Measurements from ENCODE around the gene AMOTL1.
"Not testable (repeated sequence)": the region's sequence is repeated elsewhere in the genome, so short reads cannot be mapped to it uniquely, and the experiment has no call there.

Gene AMOTL1

DNA sequence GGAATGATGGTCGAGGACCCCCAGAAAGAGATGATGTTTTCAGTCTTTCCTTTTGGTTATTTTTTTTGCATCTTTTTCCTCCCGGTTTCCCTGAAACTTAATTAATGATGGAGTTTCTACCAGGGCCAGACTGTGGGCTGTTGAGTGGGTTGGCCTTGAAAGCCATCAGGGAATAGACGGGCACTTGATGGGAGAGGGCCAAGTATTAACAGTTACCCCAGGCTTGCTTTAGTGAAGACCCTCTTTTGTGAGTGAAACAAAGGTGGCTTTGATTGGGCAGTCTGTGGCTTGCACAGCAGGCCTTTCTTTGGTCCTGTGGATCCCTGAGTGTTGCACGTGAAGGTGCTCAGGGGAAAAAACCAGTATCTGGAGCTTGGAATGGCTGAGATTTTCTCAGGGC lies 56.9 kb downstream of the AMOTL1 start:
- no peak for DNase-seq (ENCODE audit: low spot score)

DNA sequence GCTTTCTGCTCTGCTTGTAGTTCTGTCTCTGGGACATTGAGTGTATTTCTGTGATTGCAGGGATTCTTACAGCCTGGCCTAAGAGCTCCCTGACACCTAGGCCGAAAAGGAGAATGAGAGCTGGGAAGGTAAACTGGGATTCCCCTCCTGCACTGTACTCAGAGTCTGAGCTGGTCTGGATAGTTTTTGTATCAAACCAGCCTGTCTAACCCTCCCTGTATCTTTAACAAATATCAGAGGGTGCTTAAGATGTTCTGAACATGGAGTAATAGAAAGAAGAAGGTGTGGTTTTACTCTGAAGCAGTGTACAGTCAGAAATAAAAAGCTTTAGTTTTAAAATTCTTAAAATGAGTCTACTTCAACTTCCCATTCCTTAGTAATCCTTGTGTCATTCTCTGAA lies 57.3 kb downstream of the AMOTL1 start:
- no peak for DNase-seq (ENCODE audit: low spot score)

DNA sequence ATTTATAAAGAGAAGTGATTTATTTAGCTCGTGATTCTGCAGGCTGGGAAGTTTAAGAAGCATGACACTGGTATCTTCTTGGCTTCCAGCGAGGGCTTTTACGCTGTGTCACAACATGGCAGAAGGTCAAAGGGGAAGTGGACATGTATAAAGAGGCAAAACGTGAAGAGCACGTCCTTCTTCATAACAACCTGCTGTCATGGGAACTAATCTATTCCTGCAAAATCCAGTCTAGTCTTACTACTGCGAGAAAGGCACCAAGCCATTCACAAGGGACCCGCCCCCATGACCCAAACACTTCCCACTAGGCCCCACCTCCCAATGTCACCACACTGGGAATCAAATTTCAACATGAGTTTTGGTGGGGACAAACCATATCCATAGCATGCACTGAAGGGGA lies 58.3 kb downstream of the AMOTL1 start:
- no peak for DNase-seq (ENCODE audit: low spot score)

DNA sequence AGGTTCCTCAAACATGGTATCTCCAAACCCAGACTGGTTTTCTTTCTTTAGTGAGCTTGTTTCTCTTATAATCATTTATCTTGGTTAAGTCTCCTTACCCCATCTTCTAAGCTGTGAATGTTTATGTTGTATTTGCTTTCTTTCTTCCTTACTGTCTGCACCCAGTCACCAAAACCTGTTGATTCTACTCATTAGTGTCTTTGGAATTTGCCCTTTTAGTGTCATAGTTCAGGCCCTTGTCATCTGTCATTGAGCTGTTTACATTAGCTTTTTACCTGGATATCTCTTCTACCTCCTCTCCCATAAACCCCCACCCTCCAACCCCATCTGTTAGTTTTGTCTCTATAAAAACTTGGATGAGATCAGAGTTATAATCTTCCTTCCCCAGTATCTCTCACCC lies 59.9 kb downstream of the AMOTL1 start:
- DNase-seq (ENCODE audit: low spot score), result no peak

DNA sequence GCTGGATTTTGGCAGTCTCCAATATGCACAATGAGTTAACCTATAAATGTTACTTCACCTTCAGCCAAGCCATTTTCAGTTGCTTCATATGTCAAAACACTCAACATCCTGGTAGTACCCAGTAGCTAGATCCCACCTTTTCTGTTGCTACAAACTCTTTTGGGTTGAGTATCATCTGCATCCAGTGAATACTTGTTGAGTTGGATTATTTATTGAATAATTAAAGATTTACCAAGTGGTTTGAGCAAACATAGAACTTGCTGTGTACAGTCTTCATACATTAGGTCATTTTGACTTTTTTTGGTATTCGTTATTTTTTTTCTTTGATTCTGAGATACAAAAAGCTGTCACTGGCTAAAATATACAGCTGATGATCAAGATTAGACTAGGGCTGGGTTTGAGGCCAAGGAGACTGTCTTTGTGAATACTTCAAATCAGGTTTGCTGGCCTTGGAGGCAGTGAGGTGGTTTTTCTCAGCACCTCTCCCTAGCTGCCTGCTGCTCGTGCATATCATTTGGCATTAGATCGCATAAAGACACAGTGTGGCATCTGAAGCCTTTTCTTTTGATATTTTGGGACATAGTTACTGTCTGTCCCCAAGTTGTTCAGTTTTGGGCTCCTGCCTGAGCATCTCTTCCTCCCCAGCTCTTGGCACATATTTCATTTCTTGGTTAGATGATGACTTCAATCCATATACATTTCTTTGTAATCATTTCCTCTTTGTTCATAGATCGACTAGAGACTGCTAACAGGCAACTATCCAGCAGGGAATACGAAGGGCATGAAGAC lies 62.8 kb downstream of the AMOTL1 start:
- no peak for DNase-seq (ENCODE audit: low spot score)

- DNase-seq (ENCODE audit: low spot score), result no peak
Observed at GRCh38 chr11:94831529-94831928, 63.4 kb downstream of the AMOTL1 start.

- DNase-seq (ENCODE audit: low spot score), result no peak
Observed at GRCh38 chr11:94832604-94833235, 64.6 kb downstream of the AMOTL1 start.

GRCh38 chr11:94834911-94835593 lies 66.9 kb downstream of the AMOTL1 start:
- DNase-seq (ENCODE audit: low spot score), result no peak

GRCh38 chr11:94835594-94835927 lies 67.4 kb downstream of the AMOTL1 start:
- DNase-seq (ENCODE audit: low spot score), result no peak

DNA sequence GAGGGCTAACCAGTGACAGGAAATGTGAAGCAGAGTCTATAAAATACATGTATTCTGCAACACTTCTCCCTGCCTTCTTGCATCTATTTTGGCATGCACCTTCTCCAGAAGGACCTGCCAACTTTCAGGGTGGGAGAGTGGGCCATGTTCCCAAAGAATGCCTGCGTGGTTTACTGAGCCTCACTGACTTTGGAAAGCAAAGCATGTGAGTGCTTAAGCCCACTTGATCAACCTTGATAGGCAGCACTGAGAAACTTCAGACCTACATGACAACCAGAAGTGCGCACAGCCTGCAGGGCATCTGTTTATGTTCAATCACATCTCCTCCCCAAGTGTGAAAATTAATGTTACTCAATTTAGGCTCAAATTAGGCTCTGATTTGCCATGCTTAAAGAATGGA lies 69.2 kb downstream of the AMOTL1 start:
- no peak for DNase-seq (ENCODE audit: low spot score)

DNA sequence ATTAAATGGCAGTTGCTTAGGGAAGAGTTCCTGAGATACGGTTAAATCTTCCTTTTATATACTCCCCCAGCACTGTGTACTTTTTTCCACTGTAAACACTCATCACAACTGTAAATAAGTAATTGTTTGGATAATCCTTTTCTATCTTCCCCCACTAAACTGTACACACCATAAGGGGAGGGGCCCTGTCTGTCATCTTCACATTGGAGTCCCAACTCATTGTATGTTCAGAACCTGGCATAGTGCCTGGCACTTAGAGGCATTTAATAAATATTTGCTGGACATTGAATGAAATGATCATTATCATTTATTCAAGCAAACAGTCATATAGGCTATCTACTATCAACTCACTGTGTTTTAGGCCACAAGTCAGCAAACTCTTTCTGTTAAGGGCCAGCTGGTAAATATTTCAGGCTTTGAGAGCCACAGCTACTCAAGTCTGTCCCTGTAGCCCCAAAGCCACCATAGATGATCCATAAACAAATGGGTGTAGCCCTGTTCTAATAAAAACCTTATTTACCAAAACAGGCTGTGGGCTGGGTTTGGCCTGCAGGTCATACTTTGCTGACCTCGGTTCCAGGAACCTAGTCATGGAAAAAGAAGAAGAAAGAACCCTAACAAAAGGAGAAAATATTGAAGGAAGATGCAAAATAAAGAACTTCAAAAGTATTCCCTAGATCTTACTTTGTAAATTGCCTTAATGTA lies 70.0 kb downstream of the AMOTL1 start:
- no peak for DNase-seq (ENCODE audit: low spot score)

- DNase-seq (ENCODE audit: low spot score), result no peak
Observed at GRCh38 chr11:94840209-94840608, 72.1 kb downstream of the AMOTL1 start.

DNA sequence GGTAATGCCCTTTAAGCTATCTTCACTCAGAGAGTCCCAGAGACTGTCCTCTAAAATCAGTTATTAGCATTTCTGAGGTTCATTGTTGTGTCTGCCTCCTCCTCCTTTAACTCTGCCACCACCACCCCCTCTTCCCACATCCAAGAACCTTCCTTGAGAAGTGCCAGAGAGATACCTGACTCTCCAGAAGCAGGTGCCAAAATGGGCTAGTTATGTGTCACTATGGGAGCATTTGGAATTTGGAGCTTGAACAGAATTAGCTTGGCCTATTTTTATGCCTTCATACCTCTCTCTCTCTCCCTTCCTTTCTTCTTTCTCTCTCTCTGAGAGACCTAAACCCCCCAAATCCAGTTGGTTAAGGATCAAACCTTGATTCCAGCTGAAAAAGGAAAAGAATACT lies 75.9 kb downstream of the AMOTL1 start:
- no peak for DNase-seq (ENCODE audit: low spot score)

DNA sequence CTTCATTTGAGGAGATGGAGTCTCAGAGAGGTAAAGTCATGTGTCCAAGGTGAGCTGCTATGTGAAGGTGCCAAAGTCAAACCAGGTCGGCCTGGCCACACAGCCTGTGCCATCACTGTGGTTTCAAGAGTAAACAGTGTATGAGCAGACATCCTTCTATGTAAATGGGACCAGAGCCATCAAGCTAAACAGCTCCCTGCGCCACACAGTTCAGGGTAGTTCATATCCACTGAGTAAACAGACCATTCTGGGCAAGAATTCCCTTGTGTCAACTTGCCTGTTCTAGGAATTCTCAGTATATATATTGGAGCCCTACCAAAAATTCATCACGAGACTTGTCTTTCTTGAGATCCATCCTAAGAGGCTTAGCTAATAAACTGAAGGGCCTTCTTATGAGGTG lies 77.5 kb downstream of the AMOTL1 start:
- DNase-seq (ENCODE audit: low spot score), result no peak

DNA sequence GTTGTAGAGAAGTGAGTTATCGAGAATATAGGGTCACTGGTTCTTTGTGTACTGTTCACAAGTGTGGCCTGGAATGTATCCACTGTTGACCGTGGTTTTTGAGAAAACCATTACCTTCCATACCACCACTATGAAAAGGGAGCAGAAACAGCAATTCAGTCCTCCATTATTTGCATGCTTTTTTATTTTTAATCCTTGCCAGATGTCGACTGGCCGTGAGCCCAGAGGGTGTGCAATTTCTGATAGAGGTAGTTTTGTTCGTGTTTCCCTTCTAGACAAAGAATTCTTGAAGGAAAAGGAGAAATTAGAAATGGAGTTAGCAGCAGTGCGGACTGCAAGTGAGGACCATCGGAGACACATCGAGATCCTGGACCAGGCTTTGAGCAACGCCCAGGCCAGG lies 81.7 kb downstream of the AMOTL1 start:
- DNase-seq (ENCODE audit: low spot score), result no peak

- DNase-seq (ENCODE audit: low spot score), result peak; percentile 48
Observed at GRCh38 chr11:94851864-94852636, 83.9 kb downstream of the AMOTL1 start.

DNA sequence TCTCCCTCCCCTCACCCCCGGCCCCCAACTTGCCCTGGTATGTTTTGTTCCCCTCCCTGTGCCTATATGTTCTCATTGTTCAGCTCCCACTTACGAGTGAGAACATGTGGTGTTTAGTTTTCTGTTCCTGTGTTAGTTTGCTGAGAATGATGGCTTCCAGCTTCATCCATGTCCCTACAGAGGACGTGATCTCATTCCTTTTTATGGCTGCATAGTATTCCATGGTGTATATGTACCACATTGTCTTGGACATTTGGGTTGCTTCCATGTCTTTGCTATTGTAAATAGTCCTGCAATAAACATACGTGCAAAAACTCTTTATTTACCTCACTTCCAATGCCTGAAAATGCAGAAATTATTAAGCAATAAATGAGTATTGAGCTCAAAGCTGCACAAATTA lies 85.1 kb downstream of the AMOTL1 start:
- DNase-seq (ENCODE audit: low spot score), result not testable (repeated sequence)

DNA sequence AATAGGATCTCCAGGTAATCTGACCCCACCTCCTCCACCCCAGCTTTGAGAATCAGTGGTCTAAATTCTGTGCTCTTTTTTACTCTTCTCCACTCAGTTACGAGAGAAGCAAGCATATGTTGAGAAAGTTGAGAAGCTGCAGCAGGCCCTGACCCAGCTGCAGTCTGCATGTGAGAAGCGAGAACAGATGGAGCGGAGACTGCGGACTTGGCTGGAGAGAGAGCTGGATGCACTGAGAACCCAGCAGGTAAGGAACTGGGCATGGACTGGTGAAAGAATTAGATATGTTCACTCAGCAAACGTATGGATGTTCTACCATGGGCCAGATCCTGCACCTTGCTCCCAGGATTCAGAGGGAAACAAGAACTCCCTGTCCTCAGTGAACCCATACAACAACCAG lies 85.7 kb downstream of the AMOTL1 start:
- peak; percentile 71 for DNase-seq (ENCODE audit: low spot score)

GRCh38 chr11:94854770-94855633 lies 86.8 kb downstream of the AMOTL1 start:
- no peak for DNase-seq (ENCODE audit: low spot score)

GRCh38 chr11:94855666-94856065 lies 87.5 kb downstream of the AMOTL1 start:
- DNase-seq (ENCODE audit: low spot score), result peak; percentile 16

DNA sequence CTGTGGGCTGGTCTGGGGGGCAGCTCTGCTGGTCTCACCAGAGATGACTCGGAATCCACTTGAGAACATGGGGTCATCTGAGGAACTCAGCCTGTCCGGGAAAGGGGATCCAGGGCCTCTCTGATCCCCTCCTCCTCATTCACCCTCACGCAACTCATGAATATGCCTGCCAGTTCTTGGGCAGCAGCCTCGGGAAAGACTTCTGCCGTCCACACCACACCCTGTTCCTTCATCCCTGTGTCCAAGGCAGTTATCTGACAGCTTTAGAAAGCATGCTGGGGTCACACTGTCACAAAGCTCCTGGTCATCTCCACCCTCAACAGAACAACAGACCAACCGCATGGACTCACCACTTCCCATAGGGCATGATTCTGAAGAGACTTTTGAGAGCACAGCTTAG lies 88.3 kb downstream of the AMOTL1 start:
- no peak for DNase-seq (ENCODE audit: low spot score)

Measured in cerebellar cortex (tissue), 1 donor.